CD14-positive monocyte (primary cell): ENCODE data around the gene NEDD4L. TPM values are rescaled to one million over a fixed set of nuclear protein-coding genes. Genes with fewer than 3 reads are reported as not detected.

Experiments used
- DNase-seq, 3 donors: peaks; one replicate each; pipeline ENCODE4 v3.0.0-alpha.2; 2011 to 2022
- H2AFZ ChIP-seq: 2 replicates; pipeline ENCODE4 v1.6.0; 2012; ENCODE audit warnings: mild to moderate bottlenecking, low read depth, low read length, inconsistent platforms; ENCODE audit not compliant: insufficient read depth, poor library complexity, severe bottlenecking
- H3K27ac ChIP-seq, 2 donors: 1 replicate in 1 of 2; 2 replicates in 1 of 2; pipeline ENCODE4 v1.5.1; 2012 to 2013; ENCODE audit warnings: low read length in 2 of 2, control low read depth in 1 of 2, inconsistent platforms in 1 of 2, low read depth in 1 of 2, mild to moderate bottlenecking in 1 of 2
- H3K27me3 ChIP-seq, 2 donors: one replicate each; pipeline versions ENCODE4 v1.6.0 to v1.6.1; 2011 to 2013; ENCODE audit warnings: low read length in 2 of 2; ENCODE audit not compliant: control insufficient read depth in 2 of 2, insufficient read depth in 2 of 2
- H3K36me3 ChIP-seq, 2 donors: replicated peaks in 1 of 2; 1 replicate in 1 of 2; 2 replicates in 1 of 2; pipeline versions ENCODE4 v1.5.1 to v1.6.1; 2012 to 2013; ENCODE audit warnings: low read length in 2 of 2, control low read depth in 1 of 2, inconsistent platforms in 1 of 2, mild to moderate bottlenecking in 1 of 2; ENCODE audit not compliant: insufficient read depth in 2 of 2, control insufficient read depth in 1 of 2
- H3K4me1 ChIP-seq, 2 donors: 1 replicate in 1 of 2; 2 replicates in 1 of 2; pipeline versions ENCODE4 v1.5.1 to v1.6.1; 2012 to 2013; ENCODE audit warnings: low read length in 2 of 2, control low read depth in 1 of 2, inconsistent platforms in 1 of 2, mild to moderate bottlenecking in 1 of 2, moderate library complexity in 1 of 2; ENCODE audit not compliant: insufficient read depth in 2 of 2, control insufficient read depth in 1 of 2
- H3K4me2 ChIP-seq: replicated peaks from 2 replicates; pipeline ENCODE3; 2012; ENCODE audit warnings: low read length, moderate library complexity, mild to moderate bottlenecking; ENCODE audit not compliant: poor library complexity, severe bottlenecking; ENCODE audit errors: extremely low read depth
- H3K4me3 ChIP-seq, 3 experiments: fragments of 200-600 bp in 1 of 3; sonication (generic) in 1 of 3; replicated peaks in 1 of 3; 1 replicate in 2 of 3; 2 replicates in 1 of 3; pipeline ENCODE4 v1.5.1; 2011 to 2013; ENCODE audit warnings: low read length in 3 of 3, mild to moderate bottlenecking in 3 of 3, control low read depth in 2 of 3, low read depth in 2 of 3, inconsistent platforms in 1 of 3, moderate library complexity in 1 of 3
- H3K79me2 ChIP-seq: 2 replicates; pipeline ENCODE4 v1.6.0; 2012; ENCODE audit warnings: mild to moderate bottlenecking, control low read depth, inconsistent platforms, low read length, moderate library complexity; ENCODE audit not compliant: insufficient read depth
- H3K9ac ChIP-seq: 2 replicates; pipeline ENCODE4 v1.6.0; 2017; ENCODE audit warnings: low read length, mild to moderate bottlenecking; ENCODE audit not compliant: insufficient read depth, poor library complexity, severe bottlenecking
- H3K9me3 ChIP-seq, 2 donors: replicated peaks in 1 of 2; 1 replicate in 1 of 2; 2 replicates in 1 of 2; pipeline versions ENCODE4 v1.5.1 to v1.6.1; 2012 to 2013; ENCODE audit warnings: low read length in 2 of 2, control low read depth in 1 of 2; ENCODE audit not compliant: control insufficient read depth in 1 of 2, insufficient read depth in 1 of 2
- H4K20me1 ChIP-seq: 2 replicates; pipeline ENCODE4 v1.6.0; 2012; ENCODE audit warnings: mild to moderate bottlenecking, low read length, control low read depth, moderate library complexity; ENCODE audit not compliant: insufficient read depth
- H3K27ac Mint-ChIP-seq, 7 donors: one replicate each; pipeline ENCODE4 v1.8.0; 2020; ENCODE audit warnings: mild to moderate bottlenecking in 7 of 7, mixed read lengths in 7 of 7, moderate library complexity in 6 of 7, inconsistent platforms in 2 of 7
- H3K27me3 Mint-ChIP-seq, 3 donors: one replicate each; pipeline ENCODE4 v1.8.0; 2021 to 2022; ENCODE audit warnings: low read depth in 3 of 3, mild to moderate bottlenecking in 3 of 3, mixed read lengths in 3 of 3, moderate library complexity in 3 of 3, inconsistent platforms in 1 of 3
- H3K36me3 Mint-ChIP-seq, 2 donors: one replicate each; pipeline ENCODE4 v1.8.0; 2020; ENCODE audit warnings: mixed read lengths in 2 of 2, inconsistent platforms in 1 of 2, mild to moderate bottlenecking in 1 of 2
- H3K4me1 Mint-ChIP-seq: one replicate; pipeline ENCODE4 v1.8.0; 2020; ENCODE audit warnings: mild to moderate bottlenecking, mixed read lengths
- H3K4me3 Mint-ChIP-seq, 2 donors: one replicate each; pipeline ENCODE4 v1.8.0; 2020; ENCODE audit warnings: mild to moderate bottlenecking in 2 of 2, mixed read lengths in 2 of 2, moderate library complexity in 1 of 2
- H3K9me3 Mint-ChIP-seq, 7 donors: one replicate each; pipeline ENCODE4 v1.8.0; 2020 to 2022; ENCODE audit warnings: mixed read lengths in 7 of 7, mild to moderate bottlenecking in 6 of 7, moderate library complexity in 6 of 7, inconsistent platforms in 2 of 7
- WGBS: methylation state at CpG from one replicate; pipeline ENCODE4 v1.1.5; 2013; ENCODE audit warnings: missing lambda C conversion rate; ENCODE audit not compliant: insufficient coverage; 5-methylcytosine and 5-hydroxymethylcytosine counted together
- intact Hi-C, 2 donors: fragments of 100-400 bp; cut with micrococcal nuclease; formaldehyde crosslinking; loops; one replicate each; pipeline versions ENCODE4 v1.15.0 to v1.15.1; 2023
- polyA plus RNA-seq, 3 donors: library from polyadenylated mRNA; depleted of rRNA in 1 of 3; unstranded in 2 of 3; stranded (reverse) in 1 of 3; fragments of 300-500 nt in 2 of 3; fragments of >200 nt in 1 of 3; fragmentation: Illumina TruSeq in 2 of 3; gene quantifications; 1 replicate in 2 of 3; 2 replicates in 1 of 3; pipeline ENCODE4 v1.2.3, GENCODE V29; 2012 to 2021
- TF ChIP-seq, protein P1 (sequence below): fragments of 200-600 bp; IDR thresholded peaks from one replicate; pipeline ENCODE4 v1.8.0; 2022; ENCODE audit warnings: antibody characterized with exemption, mild to moderate bottlenecking

NEDD4L gene
- polyA plus RNA-seq, 3 donors, result 2.5 to 5.2 (median 4.5) TPM

DNA sequence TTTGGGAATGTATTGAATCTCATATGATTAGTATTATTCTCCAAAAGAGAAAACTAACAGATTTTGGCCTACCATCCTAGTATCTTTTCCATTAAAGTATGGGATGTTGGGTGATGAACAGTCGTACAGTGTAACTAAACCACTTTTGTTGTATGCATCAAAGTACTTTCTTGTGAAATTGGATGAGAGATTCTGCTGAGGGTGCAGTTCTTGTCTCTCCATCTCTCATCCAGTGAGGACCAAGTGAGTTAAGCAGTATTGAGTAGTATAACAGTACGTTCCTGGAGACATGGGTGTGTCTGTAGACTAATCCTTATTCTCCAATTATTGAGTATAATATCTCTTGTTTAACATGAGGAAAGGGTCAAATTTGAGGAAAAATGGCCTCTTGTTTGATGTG is 209.3 kb downstream of the NEDD4L start:
- H4K20me1 ChIP-seq, result no peaks in the 10 kb centered on the region
- WGBS, result no CpG with 5 or more reads among the region's 2 CpGs
- H3K9me3 ChIP-seq, result peaks cover 0 to 4% of the 10 kb centered on the region in 2 donors
- intact Hi-C loops, result no loop called here
- no peak overlapping the region for H3K4me3 ChIP-seq
- no peak for DNase-seq
- peaks cover 0 to 2% of the 10 kb centered on the region in 2 donors for H3K36me3 Mint-ChIP-seq
- no peaks in the 10 kb centered on the region for H3K79me2 ChIP-seq
- TF ChIP-seq, protein P1, sequence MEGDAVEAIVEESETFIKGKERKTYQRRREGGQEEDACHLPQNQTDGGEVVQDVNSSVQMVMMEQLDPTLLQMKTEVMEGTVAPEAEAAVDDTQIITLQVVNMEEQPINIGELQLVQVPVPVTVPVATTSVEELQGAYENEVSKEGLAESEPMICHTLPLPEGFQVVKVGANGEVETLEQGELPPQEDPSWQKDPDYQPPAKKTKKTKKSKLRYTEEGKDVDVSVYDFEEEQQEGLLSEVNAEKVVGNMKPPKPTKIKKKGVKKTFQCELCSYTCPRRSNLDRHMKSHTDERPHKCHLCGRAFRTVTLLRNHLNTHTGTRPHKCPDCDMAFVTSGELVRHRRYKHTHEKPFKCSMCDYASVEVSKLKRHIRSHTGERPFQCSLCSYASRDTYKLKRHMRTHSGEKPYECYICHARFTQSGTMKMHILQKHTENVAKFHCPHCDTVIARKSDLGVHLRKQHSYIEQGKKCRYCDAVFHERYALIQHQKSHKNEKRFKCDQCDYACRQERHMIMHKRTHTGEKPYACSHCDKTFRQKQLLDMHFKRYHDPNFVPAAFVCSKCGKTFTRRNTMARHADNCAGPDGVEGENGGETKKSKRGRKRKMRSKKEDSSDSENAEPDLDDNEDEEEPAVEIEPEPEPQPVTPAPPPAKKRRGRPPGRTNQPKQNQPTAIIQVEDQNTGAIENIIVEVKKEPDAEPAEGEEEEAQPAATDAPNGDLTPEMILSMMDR, result no peak
- no peaks in the 10 kb centered on the region for H3K36me3 ChIP-seq
- H3K27ac Mint-ChIP-seq, result no peak overlapping the region
- H3K4me1 ChIP-seq, result no peaks in the 10 kb centered on the region
- H2AFZ ChIP-seq, result no peak overlapping the region
- H3K4me1 Mint-ChIP-seq, result no peaks in the 10 kb centered on the region
- H3K27me3 ChIP-seq, result no peaks in the 10 kb centered on the region
- H3K27ac ChIP-seq, result no peak overlapping the region
- H3K4me3 Mint-ChIP-seq, result no peak overlapping the region
- peaks cover 0 to 7% (median 3%) of the 10 kb centered on the region in 7 donors for H3K9me3 Mint-ChIP-seq
- H3K9ac ChIP-seq, result no peak overlapping the region
- peaks cover 0 to 1% (median 0%) of the 10 kb centered on the region in 3 donors for H3K27me3 Mint-ChIP-seq
- no peak overlapping the region for H3K4me2 ChIP-seq

DNA sequence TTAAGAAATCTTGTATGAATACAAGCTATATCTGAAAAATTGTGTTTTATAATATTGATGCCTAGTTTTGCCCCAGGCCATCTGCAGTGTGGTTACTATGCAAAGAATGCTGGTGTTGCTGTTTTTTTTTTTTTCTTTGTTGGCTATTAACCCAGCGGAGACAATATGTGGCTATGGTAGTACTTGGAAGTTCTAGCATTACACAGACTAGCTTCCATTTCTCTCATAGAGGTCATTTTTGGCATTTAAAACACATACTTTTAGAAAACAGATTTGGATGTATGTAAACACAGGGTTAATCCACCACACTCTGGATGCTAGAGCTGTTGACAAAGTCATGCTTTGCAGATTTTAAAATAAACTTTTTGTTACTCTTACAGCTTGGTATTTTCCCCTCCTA is 209.8 kb downstream of the NEDD4L start:
- H3K36me3 ChIP-seq, result no peaks in the 10 kb centered on the region
- Mint-ChIP-seq H3K4me3 (no peak overlapping the region), H3K36me3 (peaks cover 0 to 2% of the 10 kb centered on the region in 2 donors), H3K4me1 (no peaks in the 10 kb centered on the region), H3K27me3 (peaks cover 0 to 1% (median 0%) of the 10 kb centered on the region in 3 donors), H3K27ac (no peak overlapping the region), H3K9me3 (peaks cover 0 to 7% (median 3%) of the 10 kb centered on the region in 7 donors)
- H3K9ac ChIP-seq, result no peak overlapping the region
- no peaks in the 10 kb centered on the region for H3K27me3 ChIP-seq
- H3K4me1 ChIP-seq, result no peaks in the 10 kb centered on the region
- H3K4me2 ChIP-seq, result no peak overlapping the region
- peaks cover 0 to 4% of the 10 kb centered on the region in 2 donors for H3K9me3 ChIP-seq
- DNase-seq, result no peak
- no peaks in the 10 kb centered on the region for H3K79me2 ChIP-seq
- no peak overlapping the region for H3K27ac ChIP-seq
- intact Hi-C loops, result no loop called here
- TF ChIP-seq, protein P1, result no peak
- no peak overlapping the region for H2AFZ ChIP-seq
- WGBS, result no CpG with 5 or more reads among the region's 1 CpG
- H3K4me3 ChIP-seq, result no peak overlapping the region
- no peaks in the 10 kb centered on the region for H4K20me1 ChIP-seq
